ENCODE data around the gene CHRNA4. TPM values are rescaled to one million over a fixed set of nuclear protein-coding genes. Genes with fewer than 3 reads are reported as not detected.

Gene CHRNA4
- total RNA-seq, 2 donors from 2014 or later = 0.46 TPM; not detected in 1

GRCh38 chr20:63317601-63318291 lies 43.4 kb downstream of the CHRNA4 start:
- H3K36me3 ChIP-seq (ENCODE audit: control insufficient read depth, insufficient read depth, low read length) = no peaks in the 10 kb centered on the region
- no peak for TF ChIP-seq CTCF (conservative IDR thresholded peaks at IDR 0.05)
- no peak overlapping the region for H3K4me3 ChIP-seq (ENCODE audit: low read length)
- DNase-seq = no peak
- H3K27me3 Mint-ChIP-seq (ENCODE audit: insufficient read depth) = no peaks in the 10 kb centered on the region
- no peaks in the 10 kb centered on the region for H3K27me3 ChIP-seq (ENCODE audit: control insufficient read depth, insufficient read depth, low read length, poor library complexity, severe bottlenecking)
- H3K9ac ChIP-seq (ENCODE audit: extremely low read depth, low read length, poor library complexity, severe bottlenecking) = no peak overlapping the region
- 86 to 89% methylated on average over 6 to 18 of the region's 18 CpGs for WGBS, 2 experiments (ENCODE audit: insufficient coverage in 1 of 2, insufficient read length in 1 of 2)
- no peak overlapping the region for H3K27ac ChIP-seq (ENCODE audit: low read depth, low read length)
- H3K4me1 ChIP-seq (ENCODE audit: control insufficient read depth, insufficient read depth, low read length) = no peaks in the 10 kb centered on the region
- H3K36me3 Mint-ChIP-seq (ENCODE audit: low read depth) = no peaks in the 10 kb centered on the region
- no peak overlapping the region for H3K27ac Mint-ChIP-seq
- no peaks in the 10 kb centered on the region for H3K4me1 Mint-ChIP-seq
- H3K9me3 Mint-ChIP-seq = no peaks in the 10 kb centered on the region
- no peak overlapping the region for H3K4me3 Mint-ChIP-seq
- no peaks in the 10 kb centered on the region for H3K9me3 ChIP-seq (ENCODE audit: control insufficient read depth, low read length)

GRCh38 chr20:63317061-63317460 lies 44.1 kb downstream of the CHRNA4 start:
- no peaks in the 10 kb centered on the region for H3K9me3 Mint-ChIP-seq
- no peaks in the 10 kb centered on the region for H3K4me1 Mint-ChIP-seq
- no peaks in the 10 kb centered on the region for H3K27me3 Mint-ChIP-seq (ENCODE audit: insufficient read depth)
- no peaks in the 10 kb centered on the region for H3K36me3 Mint-ChIP-seq (ENCODE audit: low read depth)
- DNase-seq = no peak
- no peak overlapping the region for H3K4me3 ChIP-seq (ENCODE audit: low read length)
- TF ChIP-seq CTCF (conservative IDR thresholded peaks at IDR 0.05) = no peak
- no peak overlapping the region for H3K4me3 Mint-ChIP-seq
- WGBS, 2 experiments (ENCODE audit: insufficient coverage in 1 of 2, insufficient read length in 1 of 2) = 82 to 85% methylated on average over 4 to 5 of the region's 6 CpGs
- H3K27ac ChIP-seq (ENCODE audit: low read depth, low read length) = no peak overlapping the region
- no peak overlapping the region for H3K9ac ChIP-seq (ENCODE audit: extremely low read depth, low read length, poor library complexity, severe bottlenecking)
- H3K27me3 ChIP-seq (ENCODE audit: control insufficient read depth, insufficient read depth, low read length, poor library complexity, severe bottlenecking) = no peaks in the 10 kb centered on the region
- no peaks in the 10 kb centered on the region for H3K9me3 ChIP-seq (ENCODE audit: control insufficient read depth, low read length)
- no peaks in the 10 kb centered on the region for H3K4me1 ChIP-seq (ENCODE audit: control insufficient read depth, insufficient read depth, low read length)
- no peaks in the 10 kb centered on the region for H3K36me3 ChIP-seq (ENCODE audit: control insufficient read depth, insufficient read depth, low read length)
- H3K27ac Mint-ChIP-seq = no peak overlapping the region

GRCh38 chr20:63316502-63316921 lies 44.6 kb downstream of the CHRNA4 start:
- H3K27me3 Mint-ChIP-seq (ENCODE audit: insufficient read depth) = no peaks in the 10 kb centered on the region
- no peaks in the 10 kb centered on the region for H3K9me3 ChIP-seq (ENCODE audit: control insufficient read depth, low read length)
- H3K4me3 ChIP-seq (ENCODE audit: low read length) = no peak overlapping the region
- no peak overlapping the region for H3K4me3 Mint-ChIP-seq
- no peak overlapping the region for H3K27ac ChIP-seq (ENCODE audit: low read depth, low read length)
- 88 to 93% methylated on average over 5 to 14 of the region's 14 CpGs for WGBS, 2 experiments (ENCODE audit: insufficient coverage in 1 of 2, insufficient read length in 1 of 2)
- no peak for TF ChIP-seq CTCF (conservative IDR thresholded peaks at IDR 0.05)
- H3K4me1 ChIP-seq (ENCODE audit: control insufficient read depth, insufficient read depth, low read length) = no peaks in the 10 kb centered on the region
- H3K36me3 Mint-ChIP-seq (ENCODE audit: low read depth) = no peaks in the 10 kb centered on the region
- DNase-seq = no peak
- H3K36me3 ChIP-seq (ENCODE audit: control insufficient read depth, insufficient read depth, low read length) = no peaks in the 10 kb centered on the region
- no peaks in the 10 kb centered on the region for H3K4me1 Mint-ChIP-seq
- H3K9me3 Mint-ChIP-seq = no peaks in the 10 kb centered on the region
- no peak overlapping the region for H3K27ac Mint-ChIP-seq
- H3K27me3 ChIP-seq (ENCODE audit: control insufficient read depth, insufficient read depth, low read length, poor library complexity, severe bottlenecking) = no peaks in the 10 kb centered on the region
- H3K9ac ChIP-seq (ENCODE audit: extremely low read depth, low read length, poor library complexity, severe bottlenecking) = no peak overlapping the region
